PC-9 (cell line): ENCODE measurements around the gene FAM89B.

ENCODE experiments used
- EZH2 ChIP-seq: fragments of 200-600 bp; sonication (generic); IDR thresholded peaks from 2 replicates; pipeline ENCODE4 v1.8.0; 2017; ENCODE audit warnings: antibody characterized with exemption, low read depth
- TF ChIP-seq, protein P1 (sequence below): fragments of 200-600 bp; sonication (generic); conservative IDR thresholded peaks from 2 replicates; pipeline ENCODE4 v1.6.1; 2017; ENCODE audit warnings: mixed run types, antibody characterized with exemption, mild to moderate bottlenecking, moderate library complexity

DNA sequence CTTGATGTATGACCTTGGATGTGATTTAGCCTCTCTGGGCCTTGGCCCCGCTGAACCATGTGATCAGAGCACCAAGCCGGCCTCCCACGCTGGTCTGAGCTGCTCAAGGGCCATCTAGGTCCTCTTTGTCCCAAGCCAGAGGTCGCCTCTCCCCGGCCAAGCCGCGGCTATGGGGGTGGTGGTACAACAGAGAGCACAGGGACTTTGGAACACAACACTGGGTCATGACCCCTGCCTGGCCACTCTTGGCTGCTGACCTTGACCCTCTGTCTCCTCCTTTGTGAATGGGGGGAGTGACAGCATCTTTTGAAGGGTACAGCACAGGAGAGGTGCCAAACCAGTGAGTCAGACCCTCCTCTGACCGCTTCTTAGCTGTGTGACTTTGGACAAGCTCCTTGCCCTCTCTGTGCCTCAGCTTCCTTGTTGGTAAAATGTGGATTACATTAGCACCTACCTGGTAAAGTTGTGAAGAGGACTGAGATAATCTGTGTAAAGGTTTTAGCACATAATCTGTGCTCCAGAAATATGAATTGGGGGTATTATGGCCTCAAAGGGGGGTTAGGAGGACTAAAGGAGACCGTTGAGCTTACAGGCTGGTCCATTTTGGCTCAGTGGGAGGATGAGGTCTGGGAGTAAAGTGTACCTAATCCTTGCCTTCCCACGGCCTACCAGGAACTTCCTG, 42.7 kb upstream of the FAM89B start:
- TF ChIP-seq, protein P1, sequence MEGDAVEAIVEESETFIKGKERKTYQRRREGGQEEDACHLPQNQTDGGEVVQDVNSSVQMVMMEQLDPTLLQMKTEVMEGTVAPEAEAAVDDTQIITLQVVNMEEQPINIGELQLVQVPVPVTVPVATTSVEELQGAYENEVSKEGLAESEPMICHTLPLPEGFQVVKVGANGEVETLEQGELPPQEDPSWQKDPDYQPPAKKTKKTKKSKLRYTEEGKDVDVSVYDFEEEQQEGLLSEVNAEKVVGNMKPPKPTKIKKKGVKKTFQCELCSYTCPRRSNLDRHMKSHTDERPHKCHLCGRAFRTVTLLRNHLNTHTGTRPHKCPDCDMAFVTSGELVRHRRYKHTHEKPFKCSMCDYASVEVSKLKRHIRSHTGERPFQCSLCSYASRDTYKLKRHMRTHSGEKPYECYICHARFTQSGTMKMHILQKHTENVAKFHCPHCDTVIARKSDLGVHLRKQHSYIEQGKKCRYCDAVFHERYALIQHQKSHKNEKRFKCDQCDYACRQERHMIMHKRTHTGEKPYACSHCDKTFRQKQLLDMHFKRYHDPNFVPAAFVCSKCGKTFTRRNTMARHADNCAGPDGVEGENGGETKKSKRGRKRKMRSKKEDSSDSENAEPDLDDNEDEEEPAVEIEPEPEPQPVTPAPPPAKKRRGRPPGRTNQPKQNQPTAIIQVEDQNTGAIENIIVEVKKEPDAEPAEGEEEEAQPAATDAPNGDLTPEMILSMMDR = no peak
- TF ChIP-seq EZH2 = no peak
